DND-41 (cell line): ENCODE results near the gene GPM6B.

Source experiments
- ATAC-seq: fragments of 200-7000 bp; cut with Tn5 transposase; 3 replicates; pipeline ENCODE4 v1.9.1; 2021; ENCODE audit warnings: low read depth; ENCODE audit not compliant: insufficient read depth
- DNase-seq: peaks from one replicate; pipeline ENCODE4 v3.0.0-alpha.2; 2020
- H2AFZ ChIP-seq: 2 replicates; pipeline ENCODE4 v1.6.0; 2012; ENCODE audit warnings: low read depth, low read length
- H3K27ac ChIP-seq: 2 replicates; pipeline ENCODE4 v1.5.1; 2012; ENCODE audit warnings: low read length, inconsistent platforms
- H3K27me3 ChIP-seq: fragments of 200-600 bp; sonication (generic); 2 replicates; pipeline ENCODE4 v1.6.0; 2012; ENCODE audit warnings: low read length, mild to moderate bottlenecking, inconsistent platforms; ENCODE audit not compliant: insufficient read depth, poor library complexity
- H3K36me3 ChIP-seq: 2 replicates; pipeline ENCODE4 v1.5.1; 2012; ENCODE audit warnings: low read length, inconsistent platforms; ENCODE audit not compliant: insufficient read depth
- H3K4me1 ChIP-seq: 2 replicates; pipeline ENCODE4 v1.5.1; 2012; ENCODE audit warnings: mild to moderate bottlenecking, low read length; ENCODE audit not compliant: insufficient read depth
- H3K4me2 ChIP-seq: 2 replicates; pipeline ENCODE4 v1.6.0; 2012; ENCODE audit warnings: mild to moderate bottlenecking, moderate library complexity, low read length, inconsistent platforms; ENCODE audit not compliant: insufficient read depth
- H3K4me3 ChIP-seq, 2 experiments: fragments of 200-600 bp in 1 of 2; shearing (Covaris generic) in 1 of 2; 2 replicates each; pipeline ENCODE4 v1.5.1; 2012 to 2016; ENCODE audit warnings: inconsistent platforms in 2 of 2, low read length in 2 of 2, mild to moderate bottlenecking in 2 of 2, low read depth in 1 of 2, moderate library complexity in 1 of 2
- H3K79me2 ChIP-seq: 2 replicates; pipeline ENCODE4 v1.6.0; 2012; ENCODE audit warnings: low read length, inconsistent platforms; ENCODE audit not compliant: insufficient read depth
- H3K9ac ChIP-seq: 2 replicates; pipeline ENCODE4 v1.6.0; 2012; ENCODE audit warnings: low read depth, mild to moderate bottlenecking, inconsistent platforms, low read length, moderate library complexity
- H3K9me3 ChIP-seq: 2 replicates; pipeline ENCODE4 v1.5.1; 2012; ENCODE audit warnings: low read length, moderate library complexity, mild to moderate bottlenecking, inconsistent platforms; ENCODE audit not compliant: insufficient read depth, severe bottlenecking
- H4K20me1 ChIP-seq: 2 replicates; pipeline ENCODE4 v1.6.0; 2012; ENCODE audit warnings: low read length; ENCODE audit not compliant: insufficient read depth
- CTCF ChIP-seq: IDR thresholded peaks from 2 replicates; pipeline ENCODE4 v1.5.1; 2012; ENCODE audit warnings: borderline replicate concordance, low read length, moderate library complexity, mild to moderate bottlenecking; ENCODE audit not compliant: poor library complexity, severe bottlenecking; ENCODE audit errors: extremely low read depth
- EZH2 ChIP-seq: IDR thresholded peaks from 3 replicates; pipeline ENCODE4 v1.6.1; 2012; ENCODE audit warnings: borderline replicate concordance, low read depth, mild to moderate bottlenecking, moderate library complexity, low read length, inconsistent platforms; ENCODE audit not compliant: severe bottlenecking

The GPM6B gene

GRCh38 chrX:13854003-13854402, 37.1 kb upstream of the GPM6B start:
- DNase-seq: no peak
- ATAC-seq: no peak

GRCh38 chrX:13852001-13852695, 35.3 kb upstream of the GPM6B start:
- no peak for ATAC-seq
- Histone ChIP-seq H2AFZ (no peak overlapping the region), H3K36me3 (no peaks in the 10 kb centered on the region), H3K4me3 (no peak overlapping the region), H3K9ac (no peak overlapping the region), H3K4me2 (no peak overlapping the region), H3K9me3 (no peaks in the 10 kb centered on the region), H3K79me2 (no peaks in the 10 kb centered on the region), H4K20me1 (no peaks in the 10 kb centered on the region), H3K4me1 (no peaks in the 10 kb centered on the region), H3K27ac (no peak overlapping the region), H3K27me3 (no peaks in the 10 kb centered on the region)
- TF ChIP-seq CTCF (no peak), EZH2 (no peak)
- no peak for DNase-seq

More at GRCh38 chrX:13854003-13854402, 37.1 kb upstream of the GPM6B start:
- H3K9me3 ChIP-seq: no peaks in the 10 kb centered on the region
- H3K9ac ChIP-seq: no peak overlapping the region
- H3K4me1 ChIP-seq: no peaks in the 10 kb centered on the region
- no peaks in the 10 kb centered on the region for H3K27me3 ChIP-seq
- no peak overlapping the region for H2AFZ ChIP-seq
- no peak for TF ChIP-seq CTCF
- H3K27ac ChIP-seq: no peak overlapping the region
- no peaks in the 10 kb centered on the region for H4K20me1 ChIP-seq
- no peak overlapping the region for H3K4me3 ChIP-seq
- no peaks in the 10 kb centered on the region for H3K79me2 ChIP-seq
- no peak overlapping the region for H3K4me2 ChIP-seq
- H3K36me3 ChIP-seq: no peaks in the 10 kb centered on the region

GRCh38 chrX:13845721-13846378, 29.0 kb upstream of the GPM6B start:
- Histone ChIP-seq H3K4me1 (no peaks in the 10 kb centered on the region), H3K4me3 (no peak overlapping the region), H3K4me2 (no peak overlapping the region), H3K9ac (no peak overlapping the region), H3K27ac (no peak overlapping the region), H3K36me3 (no peaks in the 10 kb centered on the region), H2AFZ (no peak overlapping the region), H3K9me3 (no peaks in the 10 kb centered on the region), H4K20me1 (no peaks in the 10 kb centered on the region), H3K79me2 (no peaks in the 10 kb centered on the region), H3K27me3 (no peaks in the 10 kb centered on the region)
- ATAC-seq (no peak), DNase-seq (no peak)
- TF ChIP-seq CTCF (no peak), EZH2 (no peak)
